CD4-positive, alpha-beta T cell treated with Interleukin-6 at 100 ng/mL for 8 hours (primary cell): Measurements from ENCODE around the gene FOXC1.

Source experiments
- DNase-seq: peaks from one replicate; pipeline ENCODE4 v3.0.0-alpha.2; 2020; ENCODE audit warnings: mixed read lengths, low spot score

FOXC1 gene

DNA sequence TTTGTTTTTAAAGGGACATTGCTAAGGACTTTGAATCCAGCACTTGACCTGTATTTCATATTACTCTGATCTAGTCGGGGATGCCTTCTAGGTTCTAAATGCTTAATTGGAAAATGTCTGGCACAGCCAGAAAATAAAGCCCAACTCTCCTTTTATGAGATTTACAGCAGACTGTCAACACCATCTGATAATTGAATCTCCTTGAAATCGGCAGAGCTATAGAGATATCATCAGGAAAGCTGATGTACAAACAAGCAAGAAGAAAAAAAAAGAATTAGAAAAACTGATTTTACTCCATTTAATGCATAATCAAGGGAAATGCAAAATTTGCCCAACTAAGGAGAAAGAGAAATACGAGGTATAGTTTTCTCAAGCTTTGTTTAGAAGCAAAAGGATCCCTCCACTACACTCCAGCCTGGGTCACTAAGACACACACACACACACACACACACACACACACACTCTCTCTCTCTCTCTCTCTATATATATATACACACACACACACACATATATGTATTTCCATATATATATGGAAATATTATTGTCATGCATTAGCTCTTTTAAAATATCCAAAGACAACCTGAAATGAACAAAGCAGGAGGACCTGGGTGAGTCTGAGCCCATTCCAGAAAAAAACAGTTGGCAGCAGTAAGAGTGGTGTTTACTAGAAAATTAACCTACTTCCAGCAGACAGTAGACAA is 9.5 kb upstream of the FOXC1 start:
- DNase-seq = no peak

DNA sequence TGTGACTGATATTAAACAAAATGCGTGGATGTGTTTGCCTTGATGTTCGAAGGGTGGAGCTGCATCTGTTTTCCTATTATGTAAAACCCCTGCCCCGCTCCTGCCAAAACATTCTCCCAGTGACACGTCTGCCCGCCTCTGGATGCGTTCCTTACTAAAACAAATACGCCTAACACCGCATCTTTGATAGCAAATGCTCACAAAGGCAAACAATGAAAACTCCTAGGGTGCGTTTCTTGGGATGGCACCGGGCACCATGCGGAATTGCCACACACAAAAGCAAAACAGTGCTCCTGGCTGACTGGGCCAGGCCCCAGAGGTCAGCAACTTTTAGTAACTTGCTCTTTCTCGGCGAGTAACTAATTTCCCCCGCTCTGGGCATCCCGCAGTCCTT is 9.0 kb upstream of the FOXC1 start:
- no peak for DNase-seq

DNA sequence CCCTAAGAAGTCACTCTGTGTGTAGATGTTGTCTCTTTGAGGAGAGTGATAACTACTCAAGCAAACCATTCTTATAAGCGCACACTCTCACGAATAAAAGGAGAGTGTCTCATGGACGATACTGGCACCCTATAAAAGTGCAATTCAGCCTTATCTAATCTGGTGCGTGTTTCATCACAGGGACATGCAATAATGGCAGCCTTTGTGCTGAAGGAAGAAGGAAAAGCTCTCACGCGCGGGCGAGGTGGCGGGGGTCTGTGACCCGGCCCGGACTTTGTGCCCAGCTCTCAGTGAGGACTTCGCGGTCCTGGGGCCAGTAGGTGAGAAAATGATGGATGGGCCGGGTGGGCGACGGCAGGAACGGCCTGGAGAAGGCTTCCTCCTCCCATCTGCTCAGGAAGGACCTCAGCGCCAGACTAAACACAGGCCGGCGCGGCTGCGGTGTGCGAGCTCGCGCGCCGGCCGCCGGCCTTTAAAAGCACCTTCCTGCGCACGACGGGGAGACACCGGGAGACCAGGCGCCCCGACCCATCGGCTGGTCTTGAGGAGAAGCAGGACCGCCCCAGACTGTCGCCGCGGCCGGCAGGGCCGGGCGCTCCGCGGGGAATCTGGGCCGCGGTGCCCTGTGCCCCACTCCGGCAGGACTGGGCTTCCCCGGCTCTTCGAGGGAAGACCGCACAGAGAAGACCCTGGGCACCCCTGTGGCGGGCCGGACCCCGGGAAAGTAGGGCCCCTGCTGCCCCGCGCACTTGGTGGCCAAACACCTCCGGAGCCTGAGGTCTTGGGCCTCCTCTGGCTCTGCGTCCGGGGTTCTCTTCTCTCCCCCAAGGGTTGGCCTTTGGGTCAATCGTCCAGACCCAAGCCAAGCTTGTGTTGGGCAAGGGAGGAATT is 8.3 kb upstream of the FOXC1 start:
- DNase-seq = no peak

DNA sequence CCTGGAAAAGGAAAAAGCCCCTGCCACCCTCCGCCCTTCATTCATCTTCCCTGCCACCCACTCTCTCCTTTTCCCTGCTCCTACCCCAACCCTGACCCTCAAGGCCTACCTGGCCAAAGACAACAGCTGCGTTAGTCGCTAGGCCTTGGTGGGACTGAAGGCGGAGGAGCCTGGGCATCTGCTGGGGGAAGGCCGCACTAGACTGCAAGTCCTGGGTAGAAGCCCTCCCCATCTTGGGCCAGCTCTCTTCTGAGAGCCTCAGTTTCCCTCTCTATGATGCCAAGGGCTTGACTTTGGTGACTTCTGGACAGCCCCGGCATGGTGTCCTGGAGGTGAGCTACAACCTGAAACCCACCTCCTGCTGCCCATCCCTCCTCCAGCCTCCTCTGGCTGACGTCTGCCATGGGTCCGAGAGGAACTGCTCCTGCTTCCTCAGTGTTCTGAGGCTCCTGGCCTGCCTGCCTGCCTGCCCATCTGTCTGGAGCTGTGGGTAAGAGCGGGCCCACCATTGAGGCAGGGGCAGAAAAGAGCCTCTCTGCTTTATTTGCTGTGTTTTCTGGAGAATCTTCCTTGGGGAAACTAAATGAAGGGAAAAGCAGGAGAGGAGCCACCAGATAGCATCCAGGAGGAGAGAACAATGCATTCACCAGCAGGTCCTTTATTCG is 7.5 kb upstream of the FOXC1 start:
- DNase-seq = no peak

DNA sequence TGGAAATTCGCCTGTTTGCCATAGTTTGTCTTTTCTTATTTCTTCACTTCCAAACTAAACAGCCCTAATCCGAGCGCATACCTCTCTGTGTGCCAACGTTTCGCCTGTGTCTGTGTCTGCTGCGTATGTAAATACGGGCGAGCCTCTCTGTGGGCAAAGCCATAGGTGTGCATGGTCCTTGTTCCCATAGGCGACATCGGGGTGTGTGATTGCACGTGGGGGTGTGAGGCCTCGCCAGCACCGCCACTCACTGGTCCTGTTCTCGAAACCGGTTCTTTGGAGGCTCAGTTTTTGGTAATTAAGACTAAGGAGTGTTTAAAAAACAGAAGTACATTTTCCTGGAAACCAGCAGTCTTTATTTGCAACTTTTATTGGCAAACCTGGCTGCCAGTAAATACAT is 6.0 kb upstream of the FOXC1 start:
- no peak for DNase-seq

DNA sequence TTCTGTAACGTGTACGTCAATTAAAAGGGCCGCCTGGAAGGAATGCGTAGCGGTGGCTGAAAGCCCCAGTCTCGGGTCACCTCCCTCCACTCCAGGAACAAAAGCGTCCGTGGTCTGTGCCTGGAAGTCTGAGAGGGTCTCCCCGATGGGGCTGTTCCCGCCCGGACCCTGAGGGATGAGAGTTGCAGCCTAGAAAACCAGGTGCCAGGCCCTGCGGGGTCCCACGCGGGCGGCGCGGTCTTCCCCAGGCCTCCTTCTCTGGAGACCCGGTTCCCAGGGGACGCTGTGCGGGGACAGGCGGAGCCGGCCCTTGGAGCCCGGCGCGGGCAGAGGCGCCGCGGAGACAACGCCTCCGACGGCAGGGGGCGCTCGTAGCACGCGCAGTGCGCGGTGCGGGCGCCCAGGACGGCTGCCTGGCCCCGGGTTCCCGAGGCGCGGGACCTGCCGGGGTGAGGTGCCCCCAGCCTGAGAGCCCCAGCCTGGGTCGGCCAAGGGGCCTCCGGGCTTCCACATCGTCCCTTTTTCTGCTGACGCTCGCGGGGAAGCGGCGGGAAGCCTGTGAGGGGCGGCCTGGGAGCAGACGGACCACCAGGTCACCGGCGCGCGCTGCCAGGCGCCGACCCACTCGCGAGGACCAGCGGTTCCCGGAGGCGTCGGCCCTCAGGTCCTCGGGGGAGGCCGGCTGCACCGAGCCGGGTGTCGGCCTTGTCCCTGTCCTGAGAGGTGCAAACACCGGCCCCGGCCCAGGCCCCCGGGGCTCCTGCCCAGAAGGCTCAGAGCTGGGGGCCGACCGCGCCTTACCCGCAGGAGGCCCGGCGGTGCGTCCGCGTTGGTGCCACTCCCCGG is 5.3 kb upstream of the FOXC1 start:
- peak; percentile 38 for DNase-seq

DNA sequence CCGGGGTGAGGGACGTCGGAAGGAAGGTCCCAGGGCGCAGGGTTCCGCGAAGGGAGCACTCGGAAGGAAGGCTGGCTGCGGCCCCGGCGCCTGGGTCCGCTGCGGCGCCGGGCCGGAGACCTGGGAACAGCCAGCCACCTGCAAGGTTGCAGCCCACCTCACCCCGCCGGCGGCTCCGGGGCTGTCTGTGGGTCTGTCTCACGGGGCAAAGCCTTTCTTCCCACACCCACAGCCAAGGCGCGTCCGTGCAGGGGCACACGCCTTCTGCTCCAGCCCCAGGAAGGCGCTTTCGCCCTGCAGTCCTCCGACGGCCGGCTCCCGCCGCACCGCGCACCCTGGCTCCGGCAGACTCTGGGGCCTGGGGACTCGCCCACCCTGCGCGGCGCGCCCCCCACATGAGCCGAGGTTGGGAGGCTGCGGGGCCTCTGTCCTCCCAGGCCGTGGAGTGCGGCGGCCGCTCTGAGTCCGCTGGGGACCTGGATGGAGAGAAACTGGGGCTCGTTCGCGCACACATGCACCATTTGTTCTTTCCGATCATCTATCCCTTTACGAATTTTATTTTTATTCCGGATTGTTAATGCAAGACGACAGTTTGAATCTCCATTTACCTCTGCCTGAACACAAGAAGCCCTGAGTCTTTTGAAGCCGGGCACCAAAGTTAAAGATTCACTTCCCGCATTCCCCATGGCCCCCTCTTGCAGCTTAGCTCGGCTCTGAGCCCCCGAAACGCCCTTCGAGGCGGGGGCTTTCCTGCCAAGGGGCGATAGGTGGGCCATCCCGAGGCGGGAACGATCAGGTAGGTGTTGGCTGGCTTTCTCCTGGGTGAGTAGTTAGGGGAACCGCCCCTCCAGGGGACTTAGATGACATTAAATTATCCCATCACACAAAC is 4.5 kb upstream of the FOXC1 start:
- no peak for DNase-seq

DNA sequence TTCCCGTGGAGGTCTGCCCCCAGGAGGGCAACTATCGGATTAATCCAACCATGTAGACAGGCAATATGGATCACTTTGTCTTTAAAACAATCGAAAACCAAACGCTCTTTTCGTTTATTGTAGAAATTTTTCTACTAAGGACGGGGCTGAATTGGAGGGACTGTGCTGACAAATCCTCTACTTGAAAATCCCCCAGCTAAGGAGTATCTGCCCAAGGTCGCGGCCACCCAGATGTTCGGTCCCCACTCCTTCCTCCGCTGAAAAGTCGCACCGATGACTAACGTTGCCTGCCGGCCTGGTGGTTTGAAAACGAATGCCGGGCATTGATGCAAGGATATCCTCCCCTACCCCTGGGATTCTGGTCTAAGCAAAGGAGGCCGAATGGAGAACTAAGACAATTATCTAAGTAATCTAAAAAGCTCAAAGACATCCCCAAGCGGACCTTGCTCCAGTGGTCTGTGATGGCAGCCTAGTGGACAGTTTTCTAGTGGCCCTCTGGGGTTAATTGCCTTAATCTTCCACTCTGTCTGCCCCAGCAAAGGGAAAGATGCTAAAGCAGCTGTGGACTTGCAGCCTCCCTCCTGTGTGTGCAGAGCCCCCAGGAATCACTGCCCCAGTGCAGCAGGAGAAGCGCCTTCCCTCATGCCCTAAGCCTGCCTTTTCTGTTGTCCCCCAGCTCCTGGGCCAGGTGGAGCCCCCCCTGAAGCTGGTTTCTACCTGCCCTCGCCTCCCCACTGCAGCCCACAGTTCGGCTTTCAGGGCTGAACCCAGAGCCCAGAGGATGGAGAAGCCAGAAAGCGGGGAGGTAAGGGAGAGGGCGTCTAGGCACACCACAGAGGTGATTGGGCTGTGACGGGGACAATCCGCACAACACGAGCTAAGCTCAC is 3.6 kb upstream of the FOXC1 start:
- DNase-seq = no peak

DNA sequence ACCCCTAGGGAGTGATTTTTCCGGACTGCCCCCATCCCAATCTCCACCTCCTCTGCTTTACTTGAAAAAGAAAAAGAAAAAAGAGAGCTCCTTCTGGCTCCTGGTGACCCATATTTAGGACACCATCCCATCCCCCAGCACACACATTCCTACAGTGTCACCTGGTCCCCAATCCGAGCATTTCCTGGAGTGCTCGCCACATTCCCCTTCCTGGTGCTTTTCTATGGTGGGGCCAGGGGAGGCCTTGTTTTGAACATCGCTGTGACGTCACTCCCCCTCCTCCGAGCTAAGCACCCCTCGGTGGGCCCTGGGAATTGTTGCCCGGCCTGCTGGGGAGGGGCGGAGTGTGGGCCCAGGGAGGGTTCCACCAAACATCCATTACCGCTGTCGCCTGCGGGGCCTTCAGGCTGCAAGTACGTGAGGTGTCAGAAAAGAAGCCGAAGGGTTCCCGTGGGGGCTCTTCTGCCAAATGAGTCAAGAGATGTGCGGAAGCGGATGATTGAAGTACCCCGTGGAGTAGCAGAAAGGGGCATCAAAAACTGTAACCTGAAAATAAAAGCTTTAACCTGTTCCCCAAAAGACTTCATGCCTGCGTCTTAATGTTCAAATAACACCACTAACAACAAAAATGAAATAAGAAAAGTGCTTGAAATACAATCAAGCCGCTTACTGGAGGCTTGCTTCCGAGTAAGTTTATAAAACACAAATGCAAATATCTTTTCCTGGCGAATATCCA is 2.8 kb upstream of the FOXC1 start:
- DNase-seq = no peak

DNA sequence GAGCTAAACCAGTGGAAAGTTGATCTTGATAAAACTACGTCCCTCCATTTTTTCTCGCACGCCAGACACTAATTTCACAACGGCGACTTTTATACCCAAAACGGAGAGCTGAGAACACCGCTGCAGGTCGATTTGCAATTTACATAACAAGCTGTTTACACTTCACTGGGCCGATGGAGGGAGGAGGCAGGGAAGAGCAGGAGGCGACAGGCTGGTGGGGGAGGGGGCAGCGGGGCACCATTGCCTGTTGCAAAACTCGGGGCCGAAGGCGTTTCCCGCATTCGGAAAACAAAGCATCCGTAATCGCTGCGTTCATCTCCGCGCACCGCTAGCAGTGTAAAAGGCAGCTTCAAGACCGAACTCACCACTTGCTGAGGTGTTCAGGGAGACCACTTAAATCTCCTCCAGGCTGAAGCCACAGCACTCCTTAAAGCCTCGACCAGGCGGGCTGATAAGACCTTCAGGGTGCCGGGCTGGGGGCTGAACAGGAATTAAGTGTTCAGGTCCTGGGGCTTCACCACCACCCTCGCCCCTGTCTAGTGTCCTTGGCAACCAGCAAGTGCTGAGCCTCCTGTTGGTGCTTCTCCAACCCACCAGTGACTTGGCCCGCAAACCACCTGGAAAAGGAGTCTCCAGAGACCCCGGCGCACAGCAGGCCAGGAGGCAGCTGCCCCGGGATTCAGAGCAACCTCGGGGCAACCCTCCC is 2.0 kb upstream of the FOXC1 start:
- DNase-seq = no peak

DNA sequence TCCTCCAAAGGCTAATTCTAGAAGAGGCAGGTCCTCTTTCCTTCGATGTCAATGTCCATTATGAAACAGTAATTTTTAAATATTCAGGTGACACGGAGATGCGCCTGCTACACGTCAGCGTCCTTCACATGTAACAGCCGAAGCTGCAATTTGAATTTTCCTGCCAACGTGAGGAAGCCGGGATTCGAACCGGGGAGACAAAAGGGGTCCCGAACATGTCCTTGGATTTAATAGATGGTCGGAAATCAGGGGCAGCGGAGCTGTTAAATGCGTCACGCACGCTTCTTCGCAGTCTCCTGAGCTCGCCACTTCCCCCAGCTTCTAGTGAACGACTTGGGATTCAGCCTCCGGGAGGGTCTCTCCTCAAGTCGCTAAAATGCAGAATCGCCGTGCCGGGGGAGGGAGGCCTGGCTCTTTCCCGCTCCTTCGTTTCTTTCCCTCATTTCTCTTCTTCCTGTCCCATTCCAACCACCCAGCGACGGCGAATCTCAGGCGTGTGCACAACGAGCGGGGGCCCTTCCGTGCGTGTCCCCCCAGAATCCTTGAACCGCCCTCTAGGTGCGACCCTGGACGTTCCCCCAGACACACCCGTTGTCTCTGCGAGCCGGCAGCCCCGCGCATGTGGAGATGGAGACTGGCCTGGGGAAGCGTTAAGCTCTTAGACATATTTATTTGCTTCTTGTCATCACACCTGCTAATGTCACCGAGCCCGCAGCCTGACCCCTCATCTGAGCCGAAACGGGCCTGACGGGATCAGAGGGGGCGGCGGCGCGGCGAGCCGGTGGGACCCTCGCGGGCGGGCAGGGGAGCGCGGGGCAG is 1.3 kb upstream of the FOXC1 start:
- DNase-seq = no peak

DNA sequence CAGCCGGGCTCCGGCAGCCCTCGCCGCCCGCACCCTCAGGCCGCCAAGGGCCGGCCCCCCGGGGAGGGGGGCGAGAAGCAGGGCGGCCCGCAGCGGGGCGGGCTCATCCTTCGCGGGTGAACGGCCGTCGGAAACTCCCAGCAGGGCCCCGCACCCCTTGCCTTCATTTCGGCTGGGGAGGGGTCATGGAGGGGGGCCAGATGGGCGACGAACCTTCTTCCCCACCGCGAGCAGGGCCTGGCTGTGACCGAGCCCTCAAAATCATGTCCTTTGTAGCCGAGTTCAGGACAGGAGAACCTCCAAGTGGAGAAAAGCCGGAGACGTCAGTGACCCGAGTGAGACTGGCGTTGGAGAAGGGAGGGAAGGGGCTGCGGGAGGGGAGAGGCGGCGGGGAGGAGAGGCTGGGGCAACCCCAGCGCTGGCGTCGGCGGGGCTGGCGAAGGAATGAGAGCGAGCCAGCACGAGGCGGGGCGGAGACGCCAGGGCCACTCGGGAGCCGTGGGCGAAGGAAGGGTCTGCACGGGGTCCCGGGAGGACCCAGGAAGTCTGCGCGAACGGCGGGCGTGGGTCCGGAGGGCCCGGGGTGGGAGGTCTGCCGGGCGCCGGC is 571 bp upstream of the FOXC1 start:
- DNase-seq = no peak

DNA sequence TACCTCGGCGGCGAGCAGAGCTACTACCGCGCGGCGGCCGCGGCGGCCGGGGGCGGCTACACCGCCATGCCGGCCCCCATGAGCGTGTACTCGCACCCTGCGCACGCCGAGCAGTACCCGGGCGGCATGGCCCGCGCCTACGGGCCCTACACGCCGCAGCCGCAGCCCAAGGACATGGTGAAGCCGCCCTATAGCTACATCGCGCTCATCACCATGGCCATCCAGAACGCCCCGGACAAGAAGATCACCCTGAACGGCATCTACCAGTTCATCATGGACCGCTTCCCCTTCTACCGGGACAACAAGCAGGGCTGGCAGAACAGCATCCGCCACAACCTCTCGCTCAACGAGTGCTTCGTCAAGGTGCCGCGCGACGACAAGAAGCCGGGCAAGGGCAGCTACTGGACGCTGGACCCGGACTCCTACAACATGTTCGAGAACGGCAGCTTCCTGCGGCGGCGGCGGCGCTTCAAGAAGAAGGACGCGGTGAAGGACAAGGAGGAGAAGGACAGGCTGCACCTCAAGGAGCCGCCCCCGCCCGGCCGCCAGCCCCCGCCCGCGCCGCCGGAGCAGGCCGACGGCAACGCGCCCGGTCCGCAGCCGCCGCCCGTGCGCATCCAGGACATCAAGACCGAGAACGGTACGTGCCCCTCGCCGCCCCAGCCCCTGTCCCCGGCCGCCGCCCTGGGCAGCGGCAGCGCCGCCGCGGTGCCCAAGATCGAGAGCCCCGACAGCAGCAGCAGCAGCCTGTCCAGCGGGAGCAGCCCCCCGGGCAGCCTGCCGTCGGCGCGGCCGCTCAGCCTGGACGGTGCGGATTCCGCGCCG is 994 bp downstream of the FOXC1 start:
- no peak for DNase-seq

DNA sequence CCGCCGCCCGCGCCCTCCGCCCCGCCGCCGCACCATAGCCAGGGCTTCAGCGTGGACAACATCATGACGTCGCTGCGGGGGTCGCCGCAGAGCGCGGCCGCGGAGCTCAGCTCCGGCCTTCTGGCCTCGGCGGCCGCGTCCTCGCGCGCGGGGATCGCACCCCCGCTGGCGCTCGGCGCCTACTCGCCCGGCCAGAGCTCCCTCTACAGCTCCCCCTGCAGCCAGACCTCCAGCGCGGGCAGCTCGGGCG is 1.5 kb downstream of the FOXC1 start:
- no peak for DNase-seq

DNA sequence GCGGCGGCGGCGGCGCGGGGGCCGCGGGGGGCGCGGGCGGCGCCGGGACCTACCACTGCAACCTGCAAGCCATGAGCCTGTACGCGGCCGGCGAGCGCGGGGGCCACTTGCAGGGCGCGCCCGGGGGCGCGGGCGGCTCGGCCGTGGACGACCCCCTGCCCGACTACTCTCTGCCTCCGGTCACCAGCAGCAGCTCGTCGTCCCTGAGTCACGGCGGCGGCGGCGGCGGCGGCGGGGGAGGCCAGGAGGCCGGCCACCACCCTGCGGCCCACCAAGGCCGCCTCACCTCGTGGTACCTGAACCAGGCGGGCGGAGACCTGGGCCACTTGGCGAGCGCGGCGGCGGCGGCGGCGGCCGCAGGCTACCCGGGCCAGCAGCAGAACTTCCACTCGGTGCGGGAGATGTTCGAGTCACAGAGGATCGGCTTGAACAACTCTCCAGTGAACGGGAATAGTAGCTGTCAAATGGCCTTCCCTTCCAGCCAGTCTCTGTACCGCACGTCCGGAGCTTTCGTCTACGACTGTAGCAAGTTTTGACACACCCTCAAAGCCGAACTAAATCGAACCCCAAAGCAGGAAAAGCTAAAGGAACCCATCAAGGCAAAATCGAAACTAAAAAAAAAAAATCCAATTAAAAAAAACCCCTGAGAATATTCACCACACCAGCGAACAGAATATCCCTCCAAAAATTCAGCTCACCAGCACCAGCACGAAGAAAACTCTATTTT is 2.0 kb downstream of the FOXC1 start:
- no peak for DNase-seq
